HEK293 (cell line): ENCODE results near the gene RNF225.

Experiments used
- CTCF ChIA-PET: fragments of 350-600 bp; formaldehyde crosslinking; extraction: SDS; loops from one replicate; lab custom pipeline; 2021; ENCODE audit warnings: antibody characterized with exemption; lab: Yijun Ruan, JAX
- POLR2A ChIA-PET: fragments of 300-600 bp; formaldehyde crosslinking; extraction: SDS; loops from one replicate; lab custom pipeline; 2020; ENCODE audit warnings: antibody characterized with exemption, inconsistent platforms; lab: Yijun Ruan, JAX
- H3K27ac ChIP-seq: fragments of 200-500 bp; sonication (Bioruptor generic); 2 replicates; pipeline ENCODE4 v1.5.1; 2014; ENCODE audit warnings: low read depth, low read length, control low read depth, inconsistent platforms; ENCODE audit errors: extremely low read depth
- H3K36me3 ChIP-seq, 2 experiments: fragments of 200-500 bp in 1 of 2; sonication (Bioruptor generic) in 1 of 2; 1 replicate in 1 of 2; 2 replicates in 1 of 2; pipeline ENCODE4 v1.5.1; 2014 to 2017; ENCODE audit warnings: inconsistent platforms in 2 of 2, low read length in 2 of 2; ENCODE audit not compliant: control insufficient read depth in 2 of 2, insufficient read depth in 1 of 2
- H3K4me1 ChIP-seq: fragments of 200-500 bp; sonication (Bioruptor generic); 2 replicates; pipeline ENCODE4 v1.5.1; 2014; ENCODE audit warnings: mild to moderate bottlenecking, low read length, inconsistent platforms; ENCODE audit not compliant: control insufficient read depth, insufficient read depth
- H3K4me3 ChIP-seq: 2 replicates; pipeline ENCODE4 v1.5.1; 2011; ENCODE audit warnings: low read depth, mild to moderate bottlenecking, control low read depth, low read length, moderate library complexity
- H3K9me3 ChIP-seq: fragments of 200-500 bp; sonication (Bioruptor generic); 2 replicates; pipeline ENCODE4 v1.5.1; 2014; ENCODE audit warnings: low read depth, low read length, inconsistent platforms; ENCODE audit not compliant: control insufficient read depth, insufficient read depth
- BCL11B ChIP-seq: fragments of 450-650 bp; formaldehyde crosslinking; IDR thresholded peaks from 2 replicates; pipeline ENCODE4 v1.5.1; 2016; ENCODE audit warnings: low read depth, missing biosample characterization, missing genetic modification characterization
- GLI4 ChIP-seq: fragments of 450-650 bp; formaldehyde crosslinking; IDR thresholded peaks from 2 replicates; pipeline ENCODE4 v1.5.1; 2016; ENCODE audit warnings: missing biosample characterization, missing genetic modification characterization
- IKZF3 ChIP-seq: fragments of 450-650 bp; IDR thresholded peaks from 2 replicates; pipeline ENCODE4 v1.5.0; 2018; ENCODE audit warnings: missing biosample characterization, mild to moderate bottlenecking, missing genetic modification characterization, moderate library complexity
- KLF9 ChIP-seq: fragments of 450-650 bp; formaldehyde crosslinking; IDR thresholded peaks from 2 replicates; pipeline ENCODE4 v1.5.1; 2016; ENCODE audit warnings: missing biosample characterization, missing genetic modification characterization, low read depth
- ZEB2 ChIP-seq: fragments of 450-650 bp; formaldehyde crosslinking; IDR thresholded peaks from 2 replicates; pipeline ENCODE4 v1.5.1; 2016; ENCODE audit warnings: missing biosample characterization, missing genetic modification characterization
- ZNF112 ChIP-seq: fragments of 450-650 bp; formaldehyde crosslinking; IDR thresholded peaks from 2 replicates; pipeline ENCODE4 v1.5.0; 2017; ENCODE audit warnings: missing biosample characterization, missing genetic modification characterization
- ZNF155 ChIP-seq: fragments of 450-650 bp; formaldehyde crosslinking; IDR thresholded peaks from 2 replicates; pipeline ENCODE4 v1.5.1; 2016; ENCODE audit warnings: missing biosample characterization, missing genetic modification characterization
- ZNF416 ChIP-seq: fragments of 450-650 bp; formaldehyde crosslinking; IDR thresholded peaks from 2 replicates; pipeline ENCODE4 v1.5.1; 2016; ENCODE audit warnings: missing biosample characterization, missing genetic modification characterization
- ZNF501 ChIP-seq: fragments of 450-650 bp; formaldehyde crosslinking; IDR thresholded peaks from 2 replicates; pipeline ENCODE4 v1.5.1; 2016; ENCODE audit warnings: missing biosample characterization, missing genetic modification characterization
- ZNF621 ChIP-seq: fragments of 450-650 bp; formaldehyde crosslinking; IDR thresholded peaks from 2 replicates; pipeline ENCODE4 v1.5.1; 2017; ENCODE audit warnings: missing biosample characterization, missing genetic modification characterization
- ZNF701 ChIP-seq: fragments of 450-650 bp; formaldehyde crosslinking; IDR thresholded peaks from 2 replicates; pipeline ENCODE4 v1.5.1; 2016; ENCODE audit warnings: missing biosample characterization, missing genetic modification characterization
- ZNF747 ChIP-seq: fragments of 450-650 bp; formaldehyde crosslinking; IDR thresholded peaks from 2 replicates; pipeline ENCODE4 v1.5.1; 2016; ENCODE audit warnings: missing biosample characterization, missing genetic modification characterization
- TF ChIP-seq, protein P1 (sequence below): fragments of 450-650 bp; formaldehyde crosslinking; IDR thresholded peaks from 2 replicates; pipeline ENCODE4 v1.5.1; 2016; ENCODE audit warnings: missing biosample characterization, missing genetic modification characterization
- TF ChIP-seq, protein P2 (sequence below): fragments of 450-650 bp; formaldehyde crosslinking; IDR thresholded peaks from 2 replicates; pipeline ENCODE4 v1.5.1; 2017; ENCODE audit warnings: missing biosample characterization, missing genetic modification characterization
- TF ChIP-seq, protein P3 (sequence below): fragments of 450-650 bp; formaldehyde crosslinking; IDR thresholded peaks from 2 replicates; pipeline ENCODE4 v1.5.1; 2016; ENCODE audit warnings: missing biosample characterization, missing genetic modification characterization
- TF ChIP-seq, protein P4 (sequence below): fragments of 450-650 bp; formaldehyde crosslinking; IDR thresholded peaks from 2 replicates; pipeline ENCODE4 v1.5.1; 2016; ENCODE audit warnings: missing biosample characterization, missing genetic modification characterization

Gene RNF225

DNA sequence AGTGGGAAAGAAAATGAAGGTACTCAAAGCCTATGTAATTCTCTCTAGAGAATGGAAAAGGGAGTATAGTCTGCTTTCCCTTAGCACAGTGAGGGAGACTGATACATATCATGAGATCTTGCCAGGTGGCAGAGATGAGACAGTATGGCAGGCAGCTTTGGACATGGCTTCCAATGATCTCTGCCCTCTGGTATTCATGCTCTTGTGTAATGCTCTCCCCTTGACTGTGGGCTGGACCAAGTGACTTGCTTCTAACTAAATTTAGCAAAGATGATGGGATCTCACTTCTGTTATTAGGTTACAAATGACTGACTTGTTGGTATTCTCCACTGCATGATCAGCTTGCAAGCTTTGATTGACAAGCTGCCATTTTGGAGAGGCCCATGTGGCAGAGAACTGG is 34.3 kb downstream of the RNF225 start:
- POLR2A ChIA-PET, result interaction anchor here (1.0 to 2.1 kb wide), 2 partner anchors 21 to 22 kb away, joined by 3 to 10 read pairs; partner anchors contain the start of genes ZNF324B and ZNF584

DNA sequence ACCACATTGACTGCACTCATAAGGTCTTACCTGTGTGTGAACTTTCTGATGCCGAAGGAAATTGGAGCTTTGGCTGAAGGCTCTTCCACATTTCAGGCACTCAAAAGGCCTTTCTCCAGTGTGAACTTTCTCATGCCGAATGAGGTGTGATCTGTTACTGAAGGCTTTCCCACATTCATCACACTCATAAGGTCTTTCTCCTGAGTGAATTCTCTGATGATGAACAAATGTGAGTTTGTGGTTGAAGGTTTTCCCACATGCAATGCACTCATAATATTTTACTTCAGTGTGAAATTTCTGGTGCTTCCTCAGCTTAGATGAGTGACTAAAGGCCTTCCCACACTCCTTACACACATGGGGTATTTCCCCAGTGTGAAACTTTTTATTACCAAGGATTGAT is 38.8 kb downstream of the RNF225 start:
- H3K27ac ChIP-seq, result no peak overlapping the region
- TF ChIP-seq ZNF747 (tag by site-specific recombination), result no peak
- TF ChIP-seq ZNF155, result no peak
- TF ChIP-seq ZNF621 (tag by site-specific recombination), result no peak
- no peak for TF ChIP-seq ZNF112
- TF ChIP-seq, protein P1, sequence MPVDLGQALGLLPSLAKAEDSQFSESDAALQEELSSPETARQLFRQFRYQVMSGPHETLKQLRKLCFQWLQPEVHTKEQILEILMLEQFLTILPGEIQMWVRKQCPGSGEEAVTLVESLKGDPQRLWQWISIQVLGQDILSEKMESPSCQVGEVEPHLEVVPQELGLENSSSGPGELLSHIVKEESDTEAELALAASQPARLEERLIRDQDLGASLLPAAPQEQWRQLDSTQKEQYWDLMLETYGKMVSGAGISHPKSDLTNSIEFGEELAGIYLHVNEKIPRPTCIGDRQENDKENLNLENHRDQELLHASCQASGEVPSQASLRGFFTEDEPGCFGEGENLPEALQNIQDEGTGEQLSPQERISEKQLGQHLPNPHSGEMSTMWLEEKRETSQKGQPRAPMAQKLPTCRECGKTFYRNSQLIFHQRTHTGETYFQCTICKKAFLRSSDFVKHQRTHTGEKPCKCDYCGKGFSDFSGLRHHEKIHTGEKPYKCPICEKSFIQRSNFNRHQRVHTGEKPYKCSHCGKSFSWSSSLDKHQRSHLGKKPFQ, result 0 out of 2 replicates have a peak, but pooled peaks have one; percentile 38
- H3K4me1 ChIP-seq, result no peaks in the 10 kb centered on the region
- H3K36me3 ChIP-seq, result peaks cover 0 to 30% of the 10 kb centered on the region in 2 experiments; a peak in 1 of 3 replicates
- H3K4me3 ChIP-seq, result no peak overlapping the region
- no peaks in the 10 kb centered on the region for H3K9me3 ChIP-seq
- ChIA-PET POLR2A (interaction anchor here (1.5 kb wide), 1 partner anchor 26 kb away, joined by 5 read pairs; the partner anchor contains the start of gene ZNF584), CTCF (interaction anchor here (1.3 kb wide), 1 partner anchor 85 kb away, joined by 3 read pairs; no protein-coding TSS in a partner anchor)

More for the DNA sequence above, 34.3 kb downstream of the RNF225 start:
- Histone ChIP-seq H3K4me1 (no peaks in the 10 kb centered on the region), H3K36me3 (peaks cover 2 to 41% of the 10 kb centered on the region in 2 experiments; a peak in 2 of 3 replicates), H3K4me3 (no peak overlapping the region), H3K27ac (no peak overlapping the region), H3K9me3 (no peaks in the 10 kb centered on the region)
- CTCF ChIA-PET, result no interaction called here
- TF ChIP-seq, protein P2, sequence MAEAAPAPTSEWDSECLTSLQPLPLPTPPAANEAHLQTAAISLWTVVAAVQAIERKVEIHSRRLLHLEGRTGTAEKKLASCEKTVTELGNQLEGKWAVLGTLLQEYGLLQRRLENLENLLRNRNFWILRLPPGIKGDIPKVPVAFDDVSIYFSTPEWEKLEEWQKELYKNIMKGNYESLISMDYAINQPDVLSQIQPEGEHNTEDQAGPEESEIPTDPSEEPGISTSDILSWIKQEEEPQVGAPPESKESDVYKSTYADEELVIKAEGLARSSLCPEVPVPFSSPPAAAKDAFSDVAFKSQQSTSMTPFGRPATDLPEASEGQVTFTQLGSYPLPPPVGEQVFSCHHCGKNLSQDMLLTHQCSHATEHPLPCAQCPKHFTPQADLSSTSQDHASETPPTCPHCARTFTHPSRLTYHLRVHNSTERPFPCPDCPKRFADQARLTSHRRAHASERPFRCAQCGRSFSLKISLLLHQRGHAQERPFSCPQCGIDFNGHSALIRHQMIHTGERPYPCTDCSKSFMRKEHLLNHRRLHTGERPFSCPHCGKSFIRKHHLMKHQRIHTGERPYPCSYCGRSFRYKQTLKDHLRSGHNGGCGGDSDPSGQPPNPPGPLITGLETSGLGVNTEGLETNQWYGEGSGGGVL (tag by site-specific recombination), result no peak
- TF ChIP-seq, protein P3, sequence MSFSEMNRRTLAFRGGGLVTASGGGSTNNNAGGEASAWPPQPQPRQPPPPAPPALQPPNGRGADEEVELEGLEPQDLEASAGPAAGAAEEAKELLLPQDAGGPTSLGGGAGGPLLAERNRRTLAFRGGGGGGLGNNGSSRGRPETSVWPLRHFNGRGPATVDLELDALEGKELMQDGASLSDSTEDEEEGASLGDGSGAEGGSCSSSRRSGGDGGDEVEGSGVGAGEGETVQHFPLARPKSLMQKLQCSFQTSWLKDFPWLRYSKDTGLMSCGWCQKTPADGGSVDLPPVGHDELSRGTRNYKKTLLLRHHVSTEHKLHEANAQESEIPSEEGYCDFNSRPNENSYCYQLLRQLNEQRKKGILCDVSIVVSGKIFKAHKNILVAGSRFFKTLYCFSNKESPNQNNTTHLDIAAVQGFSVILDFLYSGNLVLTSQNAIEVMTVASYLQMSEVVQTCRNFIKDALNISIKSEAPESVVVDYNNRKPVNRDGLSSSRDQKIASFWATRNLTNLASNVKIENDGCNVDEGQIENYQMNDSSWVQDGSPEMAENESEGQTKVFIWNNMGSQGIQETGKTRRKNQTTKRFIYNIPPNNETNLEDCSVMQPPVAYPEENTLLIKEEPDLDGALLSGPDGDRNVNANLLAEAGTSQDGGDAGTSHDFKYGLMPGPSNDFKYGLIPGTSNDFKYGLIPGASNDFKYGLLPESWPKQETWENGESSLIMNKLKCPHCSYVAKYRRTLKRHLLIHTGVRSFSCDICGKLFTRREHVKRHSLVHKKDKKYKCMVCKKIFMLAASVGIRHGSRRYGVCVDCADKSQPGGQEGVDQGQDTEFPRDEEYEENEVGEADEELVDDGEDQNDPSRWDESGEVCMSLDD (tag by site-specific recombination), result no peak
- TF ChIP-seq BCL11B, result no peak
- TF ChIP-seq IKZF3, result no peak
- no peak for TF ChIP-seq GLI4 (tag by site-specific recombination)
- no peak for TF ChIP-seq ZNF701
- TF ChIP-seq ZNF416 (tag by site-specific recombination), result no peak
- TF ChIP-seq ZEB2, result no peak
- TF ChIP-seq, protein P4, sequence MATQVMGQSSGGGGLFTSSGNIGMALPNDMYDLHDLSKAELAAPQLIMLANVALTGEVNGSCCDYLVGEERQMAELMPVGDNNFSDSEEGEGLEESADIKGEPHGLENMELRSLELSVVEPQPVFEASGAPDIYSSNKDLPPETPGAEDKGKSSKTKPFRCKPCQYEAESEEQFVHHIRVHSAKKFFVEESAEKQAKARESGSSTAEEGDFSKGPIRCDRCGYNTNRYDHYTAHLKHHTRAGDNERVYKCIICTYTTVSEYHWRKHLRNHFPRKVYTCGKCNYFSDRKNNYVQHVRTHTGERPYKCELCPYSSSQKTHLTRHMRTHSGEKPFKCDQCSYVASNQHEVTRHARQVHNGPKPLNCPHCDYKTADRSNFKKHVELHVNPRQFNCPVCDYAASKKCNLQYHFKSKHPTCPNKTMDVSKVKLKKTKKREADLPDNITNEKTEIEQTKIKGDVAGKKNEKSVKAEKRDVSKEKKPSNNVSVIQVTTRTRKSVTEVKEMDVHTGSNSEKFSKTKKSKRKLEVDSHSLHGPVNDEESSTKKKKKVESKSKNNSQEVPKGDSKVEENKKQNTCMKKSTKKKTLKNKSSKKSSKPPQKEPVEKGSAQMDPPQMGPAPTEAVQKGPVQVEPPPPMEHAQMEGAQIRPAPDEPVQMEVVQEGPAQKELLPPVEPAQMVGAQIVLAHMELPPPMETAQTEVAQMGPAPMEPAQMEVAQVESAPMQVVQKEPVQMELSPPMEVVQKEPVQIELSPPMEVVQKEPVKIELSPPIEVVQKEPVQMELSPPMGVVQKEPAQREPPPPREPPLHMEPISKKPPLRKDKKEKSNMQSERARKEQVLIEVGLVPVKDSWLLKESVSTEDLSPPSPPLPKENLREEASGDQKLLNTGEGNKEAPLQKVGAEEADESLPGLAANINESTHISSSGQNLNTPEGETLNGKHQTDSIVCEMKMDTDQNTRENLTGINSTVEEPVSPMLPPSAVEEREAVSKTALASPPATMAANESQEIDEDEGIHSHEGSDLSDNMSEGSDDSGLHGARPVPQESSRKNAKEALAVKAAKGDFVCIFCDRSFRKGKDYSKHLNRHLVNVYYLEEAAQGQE (tag by site-specific recombination), result no peak
- TF ChIP-seq ZNF747 (tag by site-specific recombination), result no peak
- no peak for TF ChIP-seq KLF9 (tag by site-specific recombination)
- no peak for TF ChIP-seq ZNF501 (tag by site-specific recombination)
